GM18909 (cell line): Measurements from ENCODE around the gene HOXA4.

Experiments
- ATAC-seq: cut with Tn5 transposase; IDR thresholded peaks from one replicate; pipeline ENCODE4 v1.9.1; 2021; ENCODE audit warnings: mild to moderate bottlenecking; ENCODE audit not compliant: unreplicated experiment, poor library complexity

HOXA4 gene

DNA sequence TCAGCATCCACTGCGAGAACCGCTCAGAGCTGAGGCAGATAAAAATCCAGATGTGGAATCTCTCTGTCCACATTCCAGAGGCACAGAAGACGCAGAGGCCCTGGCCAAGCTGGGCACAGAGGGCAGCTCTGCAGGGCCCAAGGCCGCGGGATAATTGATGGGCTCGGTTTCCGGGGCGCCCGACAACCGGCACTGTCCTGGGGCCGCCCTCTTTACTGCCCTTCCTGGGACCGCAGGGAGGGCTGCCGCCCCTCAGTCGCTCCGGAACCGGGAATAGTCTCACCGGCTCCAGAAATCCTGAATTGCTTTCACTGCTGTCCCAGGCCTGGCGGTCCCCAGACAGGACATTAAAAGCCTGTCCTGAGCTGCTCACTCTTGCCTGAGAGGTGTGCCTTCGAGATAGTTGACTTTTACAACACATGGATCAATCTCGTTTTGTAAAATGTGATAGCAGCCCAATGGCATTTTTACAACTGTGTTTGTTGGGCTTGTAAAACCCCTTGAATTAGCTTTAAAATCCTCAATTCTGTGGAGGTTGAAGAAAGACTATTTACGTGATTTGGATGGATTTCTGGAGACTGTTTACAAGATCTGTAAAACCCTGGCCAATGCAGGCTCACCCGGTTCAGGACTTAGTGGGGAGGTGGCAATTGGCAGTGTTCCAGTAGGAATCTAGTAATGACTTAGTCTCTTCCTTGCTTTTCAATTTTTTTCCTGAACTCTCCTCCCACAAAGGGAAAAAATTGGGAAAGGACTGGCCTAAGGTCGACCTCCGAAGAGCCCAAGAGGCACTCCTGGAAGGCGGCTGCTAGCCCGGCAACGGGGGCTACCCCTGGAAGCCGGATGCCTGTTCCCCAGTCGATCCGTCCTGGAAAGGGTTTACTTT, 18.4 kb upstream of the HOXA4 start:
- no peak for ATAC-seq

DNA sequence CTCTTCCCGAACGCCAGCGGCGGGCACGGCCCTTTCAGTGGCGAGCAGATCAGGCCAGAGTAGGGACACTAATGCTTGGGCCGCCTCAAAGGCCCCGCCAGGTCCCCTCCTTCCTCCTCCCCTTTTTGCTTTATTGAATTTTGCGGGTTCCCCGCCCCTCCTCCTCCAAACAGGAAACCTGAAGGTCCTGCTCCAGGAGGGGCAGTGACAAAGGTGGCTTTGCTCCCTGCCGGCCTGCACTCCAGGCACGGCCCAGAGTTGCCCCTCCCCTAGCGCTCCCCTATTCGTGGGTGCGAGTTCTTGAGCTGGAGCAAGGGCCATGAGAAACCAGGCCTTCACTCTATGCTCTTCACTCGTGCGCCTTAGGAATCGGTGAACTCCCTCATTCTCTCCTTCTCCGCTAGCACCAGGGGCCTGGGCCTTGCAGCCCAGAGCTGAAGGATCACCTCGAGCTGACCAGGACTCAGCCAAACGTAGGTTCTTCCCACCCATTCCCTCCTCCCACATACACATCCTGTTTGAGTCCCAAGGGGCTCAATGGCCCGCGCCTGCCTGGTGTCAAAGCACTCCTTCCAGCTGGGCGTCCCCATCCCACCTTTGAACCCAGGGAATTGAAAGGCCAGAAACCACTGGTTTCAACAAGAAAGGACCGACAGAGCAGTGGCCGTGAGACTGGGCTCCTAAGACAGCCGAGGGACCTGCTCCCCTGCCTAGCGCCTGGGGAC, 17.6 kb upstream of the HOXA4 start:
- ATAC-seq, result no peak

DNA sequence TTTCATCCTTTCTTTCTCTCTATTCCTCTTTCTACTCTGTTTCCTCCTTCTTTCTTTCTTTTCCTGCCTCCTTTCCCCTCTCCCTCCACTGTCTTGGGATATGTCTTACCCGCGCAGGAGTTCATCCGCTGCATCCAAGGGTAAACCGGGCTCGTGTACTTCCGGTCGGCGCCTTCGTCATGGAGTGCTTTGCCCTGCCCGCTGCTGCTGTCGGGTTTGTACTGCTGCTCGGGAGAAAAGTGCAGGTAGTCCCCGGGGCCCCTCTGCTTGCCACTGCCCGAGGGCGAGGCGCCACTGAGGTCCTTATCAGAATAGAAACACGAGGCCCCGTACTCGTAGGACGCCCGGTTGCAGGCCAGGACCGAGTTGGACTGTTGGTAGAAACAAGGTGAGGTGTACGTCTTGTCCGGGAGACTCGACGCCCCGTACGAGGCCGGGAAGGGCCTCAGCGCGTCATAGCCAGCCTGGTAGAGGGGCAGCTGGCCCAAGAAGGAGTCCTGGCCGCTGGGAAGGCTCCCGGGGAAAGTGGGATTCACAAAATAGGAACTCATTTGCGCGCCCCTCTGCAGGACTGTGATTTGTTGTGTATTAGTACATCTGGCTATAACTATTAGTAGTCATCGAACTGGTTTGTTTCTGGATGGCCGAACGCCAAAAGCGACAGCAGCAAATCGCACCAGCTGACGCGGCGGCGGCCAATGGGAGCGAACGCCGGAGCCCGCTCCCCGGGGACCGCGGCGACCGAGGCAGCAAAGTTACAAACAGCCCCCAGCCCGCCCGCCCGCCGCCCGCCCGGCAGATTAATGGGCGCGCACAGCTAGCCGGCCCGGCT, 16.9 kb upstream of the HOXA4 start, which contains the start of gene HOXA6:
Gene HOXA6 (minus strand): TSS at position 576 of the 832 bp plus-strand sequence. CDS start 25 bp downstream, at position 551.
- no peak for ATAC-seq

DNA sequence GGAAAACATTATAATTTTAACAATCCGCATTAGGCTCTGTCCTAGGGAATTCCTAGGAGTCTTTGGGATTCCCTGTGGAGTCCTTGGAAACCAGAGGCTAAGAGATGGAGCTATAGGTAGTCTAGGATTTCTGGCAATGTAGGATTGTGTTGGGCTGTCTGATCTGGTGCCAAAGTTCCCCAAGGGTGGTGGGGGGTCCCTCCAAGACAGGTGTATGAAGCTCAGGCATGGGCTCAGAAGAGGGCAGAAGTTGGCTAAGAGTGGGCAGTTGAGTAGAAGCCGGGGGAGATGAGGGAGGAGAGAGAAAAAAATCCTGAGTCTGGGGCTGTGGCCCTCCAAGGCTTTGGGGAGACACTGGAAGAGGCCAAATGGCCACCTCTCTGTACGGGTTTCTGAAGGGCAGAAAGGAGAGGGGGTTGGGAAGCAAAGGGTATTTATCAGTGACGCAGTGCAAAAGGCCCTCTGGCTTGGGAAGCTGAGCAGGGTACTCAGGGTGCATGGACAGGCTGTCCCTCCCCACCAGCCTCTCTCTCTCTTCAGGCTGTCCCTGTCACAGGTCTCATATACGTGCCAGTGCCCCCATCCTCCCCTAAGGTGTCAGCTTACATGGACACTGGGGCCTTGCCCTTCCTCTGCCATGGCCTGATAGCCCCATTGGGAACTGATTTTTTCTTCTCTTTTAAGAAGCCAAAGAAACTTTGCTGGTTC, 16.1 kb upstream of the HOXA4 start:
- no peak for ATAC-seq

DNA sequence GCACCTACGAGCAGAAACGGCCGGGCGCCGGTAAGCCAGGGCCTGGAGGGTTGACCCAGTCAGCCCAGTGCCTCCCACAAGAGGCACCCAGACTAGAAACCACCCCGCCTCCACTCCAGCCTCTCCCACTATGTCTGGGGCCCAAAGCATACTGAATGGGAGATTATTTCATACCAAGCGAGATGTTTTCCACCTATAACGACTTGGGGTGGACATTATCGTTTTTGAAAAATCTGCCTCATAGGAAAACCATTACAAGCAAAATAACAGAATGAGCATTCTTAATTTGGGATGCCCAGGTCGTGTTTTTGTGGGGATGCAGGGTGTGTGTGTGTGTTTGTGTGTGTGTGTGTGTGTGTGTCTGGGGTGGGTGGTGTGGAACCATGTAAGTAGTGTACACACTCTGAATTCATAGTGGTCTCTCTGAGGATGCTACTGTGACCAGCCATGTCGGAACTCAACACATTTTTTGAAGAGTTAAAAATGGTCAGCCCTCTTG, 15.4 kb upstream of the HOXA4 start:
- ATAC-seq, result no peak

DNA sequence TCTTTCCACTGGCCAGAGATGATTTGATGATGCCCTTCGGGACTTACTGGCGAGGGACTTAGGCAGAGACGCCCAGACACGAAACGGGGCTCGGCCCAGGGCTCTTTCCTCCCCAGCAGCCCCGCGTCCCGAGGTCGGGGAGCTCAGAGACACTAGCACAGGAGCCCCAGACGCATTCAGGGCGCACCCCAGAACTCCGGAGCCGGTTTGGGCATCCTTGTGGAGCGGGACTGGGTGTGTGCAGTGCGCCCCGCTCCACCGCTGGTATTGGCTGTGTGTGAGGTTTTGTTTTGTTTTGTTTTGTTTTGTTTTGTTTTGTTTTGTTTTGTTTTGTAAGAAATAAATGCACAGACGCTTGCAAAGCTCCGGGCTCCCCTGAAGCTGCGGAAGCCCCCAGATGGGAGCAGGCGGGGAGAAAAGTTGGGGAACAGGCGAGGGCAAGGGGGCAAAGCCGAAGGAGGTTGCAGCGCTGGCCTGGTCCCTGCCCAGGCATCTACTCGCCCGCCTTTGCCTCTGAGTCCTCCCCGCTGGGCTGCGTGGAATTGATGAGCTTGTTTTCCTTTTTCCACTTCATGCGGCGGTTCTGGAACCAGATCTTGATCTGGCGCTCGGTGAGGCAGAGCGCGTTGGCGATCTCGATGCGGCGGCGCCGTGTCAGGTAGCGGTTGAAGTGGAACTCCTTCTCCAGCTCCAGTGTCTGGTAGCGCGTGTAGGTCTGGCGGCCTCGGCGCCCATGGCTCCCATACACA, 14.8 kb upstream of the HOXA4 start:
- ATAC-seq, result no peak

DNA sequence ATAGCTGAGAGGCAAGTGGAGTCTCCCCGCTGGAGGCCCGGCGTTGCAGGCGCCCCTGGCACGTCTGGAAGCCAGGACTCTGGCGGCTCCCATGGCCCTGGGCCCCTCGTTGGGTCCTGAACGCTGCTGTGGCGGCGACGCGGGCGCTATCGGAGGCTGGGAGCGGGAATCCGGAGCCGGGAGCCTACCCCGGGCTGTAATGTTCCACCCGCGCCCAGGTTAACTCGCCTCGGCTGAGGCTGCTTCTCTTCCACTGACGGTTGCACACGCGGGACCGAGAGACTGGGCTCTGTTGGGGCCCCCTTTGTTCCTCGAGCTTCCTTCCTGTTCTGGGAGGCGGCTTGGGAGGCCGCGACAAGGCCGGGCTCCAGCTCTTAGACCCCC, 14.2 kb upstream of the HOXA4 start:
- no peak for ATAC-seq

DNA sequence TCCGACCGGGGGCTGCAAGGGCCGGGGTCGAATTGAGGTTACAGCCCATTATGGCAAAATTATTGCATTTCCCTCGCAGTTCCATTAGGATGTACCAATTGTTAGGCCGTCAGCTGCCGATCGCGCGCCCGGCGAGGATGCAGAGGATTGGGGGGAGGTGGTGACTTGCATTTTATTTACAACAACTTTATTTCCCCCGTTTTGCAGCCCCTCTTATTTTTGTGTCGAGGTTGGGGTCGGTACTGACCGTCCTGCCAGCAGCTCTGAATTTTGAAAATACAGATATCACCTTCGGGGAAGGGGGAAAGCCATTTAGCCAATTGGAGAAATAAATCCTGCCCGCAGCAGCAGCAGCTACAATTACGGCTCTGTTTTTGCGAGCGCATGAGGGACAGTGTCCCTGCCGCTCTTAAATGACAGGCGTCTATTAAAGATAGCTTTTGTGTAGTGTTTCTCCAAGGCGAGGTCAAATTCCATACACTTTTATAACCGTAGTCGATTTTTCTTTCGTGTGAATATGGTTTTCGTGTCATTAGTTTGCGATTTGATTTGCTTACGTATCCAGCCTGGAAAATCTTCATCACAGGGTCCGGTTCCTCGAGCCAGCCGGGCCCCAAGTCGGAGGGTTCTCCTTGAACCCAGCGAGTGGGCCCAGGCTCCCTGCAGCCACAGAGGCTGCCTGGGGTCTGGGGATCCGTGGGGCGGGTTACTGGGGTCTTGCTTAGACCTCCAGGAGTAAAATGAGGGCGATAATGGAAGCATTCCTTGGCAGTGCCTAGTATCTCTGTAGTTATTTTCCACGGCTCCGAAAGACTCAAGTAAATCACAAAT, 13.6 kb upstream of the HOXA4 start:
- no peak for ATAC-seq

DNA sequence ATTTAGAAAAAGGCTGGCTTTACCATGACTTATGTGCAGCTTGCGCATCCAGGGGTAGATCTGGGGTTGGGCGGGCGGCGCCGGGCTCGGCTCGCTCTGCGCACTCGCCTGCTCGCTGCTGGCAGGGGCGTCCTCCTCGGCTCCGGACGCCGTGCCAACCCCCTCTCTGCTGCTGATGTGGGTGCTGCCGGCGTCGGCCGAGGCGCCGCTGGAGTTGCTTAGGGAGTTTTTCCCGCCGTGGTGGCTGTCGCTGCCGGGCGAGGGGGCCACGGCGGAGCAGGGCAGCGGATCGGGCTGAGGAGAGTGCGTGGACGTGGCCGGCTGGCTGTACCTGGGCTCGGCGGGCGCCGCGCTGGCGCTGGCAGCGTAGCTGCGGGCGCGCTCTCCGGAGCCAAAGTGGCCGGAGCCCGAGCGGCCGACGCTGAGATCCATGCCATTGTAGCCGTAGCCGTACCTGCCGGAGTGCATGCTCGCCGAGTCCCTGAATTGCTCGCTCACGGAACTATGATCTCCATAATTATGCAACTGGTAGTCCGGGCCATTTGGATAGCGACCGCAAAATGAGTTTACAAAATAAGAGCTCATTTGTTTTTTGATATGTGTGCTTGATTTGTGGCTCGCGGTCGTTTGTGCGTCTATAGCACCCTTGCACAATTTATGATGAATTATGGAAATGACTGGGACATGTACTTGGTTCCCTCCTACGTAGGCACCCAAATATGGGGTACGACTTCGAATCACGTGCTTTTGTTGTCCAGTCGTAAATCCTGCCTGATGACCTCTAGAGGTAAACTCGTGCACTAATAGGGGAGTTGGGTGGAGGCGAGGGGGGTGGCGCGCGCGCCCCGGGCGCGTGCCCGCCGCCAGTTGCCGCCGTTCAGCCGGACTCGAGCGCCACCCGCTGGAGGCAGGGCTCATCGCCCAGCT, 12.7 kb upstream of the HOXA4 start, which contains the start of gene HOXA5:
Gene HOXA5 (minus strand): TSS at position 659 of the 927 bp plus-strand sequence. CDS start 74 bp downstream, at position 585.
- ATAC-seq, result no peak

DNA sequence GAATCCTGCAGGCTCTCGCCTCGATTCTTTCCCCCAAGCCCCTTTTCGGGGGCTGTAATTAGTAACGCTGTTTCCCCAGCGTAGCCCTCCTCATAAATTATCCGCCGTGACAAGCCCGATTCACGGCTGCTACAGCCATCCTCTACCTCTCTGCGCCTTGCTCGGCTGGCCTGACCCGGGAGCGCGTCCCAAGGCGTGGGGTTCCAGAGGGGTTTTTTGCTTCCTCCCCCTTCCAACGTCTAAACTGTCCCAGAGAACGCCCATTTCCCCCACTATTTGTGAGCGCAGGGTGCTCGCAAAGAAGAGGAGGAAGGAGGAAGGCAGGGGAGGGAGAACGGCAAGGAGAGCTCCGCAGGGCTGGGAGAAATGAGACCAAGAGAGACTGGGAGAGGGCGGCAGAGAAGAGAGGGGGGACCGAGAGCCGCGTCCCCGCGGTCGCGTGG, 12.0 kb upstream of the HOXA4 start:
- no peak for ATAC-seq

DNA sequence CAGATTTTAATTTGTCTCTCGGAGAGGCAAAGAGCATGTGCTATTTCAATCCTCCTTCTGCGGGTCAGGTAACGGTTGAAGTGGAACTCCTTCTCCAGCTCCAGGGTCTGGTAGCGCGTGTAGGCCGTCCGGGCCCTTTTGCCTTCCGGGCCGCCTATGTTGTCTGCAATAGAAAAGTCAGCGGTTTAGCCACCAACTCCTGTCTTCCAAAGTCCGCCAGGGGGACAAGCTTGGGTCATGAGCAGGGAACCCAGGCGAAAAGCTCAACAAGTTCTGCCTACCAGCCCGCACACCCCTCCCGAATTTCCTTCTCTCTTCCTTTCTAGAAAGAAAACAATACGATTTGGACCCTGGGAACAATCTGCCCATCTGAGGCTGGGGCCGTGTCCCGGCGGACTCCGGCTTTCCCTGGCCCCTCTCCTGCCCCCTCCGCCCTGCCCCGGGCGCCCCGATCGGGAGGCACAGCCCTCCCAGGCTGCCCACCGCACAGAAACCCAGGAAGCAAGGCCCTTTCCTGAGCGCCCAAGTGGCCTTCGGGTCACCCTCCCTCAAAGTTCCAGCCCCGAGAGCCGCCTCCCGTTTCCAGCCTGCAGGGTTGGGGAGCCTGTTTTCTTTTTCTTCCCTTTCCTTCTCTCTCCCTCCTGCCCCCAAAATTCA, 11.5 kb upstream of the HOXA4 start:
- ATAC-seq, result no peak

DNA sequence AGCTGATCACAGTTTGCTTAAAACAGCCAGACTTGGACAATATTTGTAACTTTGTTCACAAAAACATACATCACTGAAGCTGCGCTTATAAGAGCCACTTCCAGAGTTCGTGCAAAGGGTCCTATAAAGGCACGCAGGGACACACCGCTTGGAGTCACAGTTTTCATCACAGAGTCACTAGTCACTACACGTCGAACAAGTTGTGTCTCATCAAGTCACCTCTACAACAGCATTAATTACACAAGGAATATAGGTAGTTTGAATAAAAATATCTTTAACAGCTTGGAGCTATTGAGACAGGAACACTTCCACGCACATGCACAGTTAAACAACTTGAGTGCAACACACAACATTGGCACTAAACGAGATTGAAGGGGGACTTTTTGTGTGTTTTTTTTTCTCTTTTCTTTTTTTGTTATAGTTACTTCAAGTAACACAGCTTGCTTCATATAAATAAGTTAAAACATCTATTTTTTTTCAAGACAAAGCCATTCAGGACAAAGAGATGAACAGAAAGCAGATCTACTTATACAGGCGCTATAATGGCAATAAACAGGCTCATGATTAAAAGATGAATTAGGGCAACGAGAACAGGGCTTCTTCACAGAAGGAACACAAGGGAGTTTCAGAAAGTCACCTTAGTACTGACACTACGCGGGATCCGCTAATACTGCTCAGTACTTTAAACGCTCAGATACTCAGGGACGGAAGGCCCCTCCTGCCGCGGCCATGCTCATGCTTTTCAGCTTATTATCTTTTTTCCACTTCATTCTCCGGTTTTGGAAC, 10.8 kb upstream of the HOXA4 start:
- no peak for ATAC-seq

DNA sequence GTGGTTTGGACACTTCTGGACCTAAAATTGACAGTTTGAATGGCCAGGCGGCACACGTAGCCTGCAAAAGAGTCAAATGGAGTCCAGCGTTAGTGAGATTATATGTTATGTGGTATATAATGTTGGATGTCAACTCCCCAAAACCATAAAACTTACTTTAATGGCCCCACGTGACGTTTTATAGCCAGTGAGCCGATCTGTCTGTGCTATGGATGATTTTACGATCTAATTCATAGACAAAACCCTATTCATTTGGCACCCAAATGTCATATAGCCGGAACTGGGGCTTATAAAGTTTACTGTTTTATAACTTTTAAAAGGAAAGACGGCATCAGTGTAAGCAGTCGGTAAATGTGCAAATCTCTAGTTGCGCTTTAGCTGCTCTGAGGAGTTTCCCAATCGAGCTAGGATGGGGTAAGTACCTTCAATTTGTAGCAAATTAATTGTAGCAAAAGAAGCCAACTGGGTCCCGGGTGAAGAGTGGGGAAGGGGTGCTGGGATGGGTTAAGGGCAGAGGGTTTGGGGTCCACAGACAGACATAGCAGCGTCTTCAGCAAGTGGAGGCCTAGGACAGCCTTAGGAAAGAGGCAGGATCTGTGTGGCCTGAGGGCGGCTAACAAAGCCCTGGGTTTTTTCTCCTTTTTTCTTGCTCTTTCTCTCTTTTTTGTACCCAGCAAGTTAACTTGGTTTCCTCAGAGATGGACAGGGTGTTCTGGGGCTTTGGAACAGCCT, 9.7 kb upstream of the HOXA4 start:
- ATAC-seq, result no peak

DNA sequence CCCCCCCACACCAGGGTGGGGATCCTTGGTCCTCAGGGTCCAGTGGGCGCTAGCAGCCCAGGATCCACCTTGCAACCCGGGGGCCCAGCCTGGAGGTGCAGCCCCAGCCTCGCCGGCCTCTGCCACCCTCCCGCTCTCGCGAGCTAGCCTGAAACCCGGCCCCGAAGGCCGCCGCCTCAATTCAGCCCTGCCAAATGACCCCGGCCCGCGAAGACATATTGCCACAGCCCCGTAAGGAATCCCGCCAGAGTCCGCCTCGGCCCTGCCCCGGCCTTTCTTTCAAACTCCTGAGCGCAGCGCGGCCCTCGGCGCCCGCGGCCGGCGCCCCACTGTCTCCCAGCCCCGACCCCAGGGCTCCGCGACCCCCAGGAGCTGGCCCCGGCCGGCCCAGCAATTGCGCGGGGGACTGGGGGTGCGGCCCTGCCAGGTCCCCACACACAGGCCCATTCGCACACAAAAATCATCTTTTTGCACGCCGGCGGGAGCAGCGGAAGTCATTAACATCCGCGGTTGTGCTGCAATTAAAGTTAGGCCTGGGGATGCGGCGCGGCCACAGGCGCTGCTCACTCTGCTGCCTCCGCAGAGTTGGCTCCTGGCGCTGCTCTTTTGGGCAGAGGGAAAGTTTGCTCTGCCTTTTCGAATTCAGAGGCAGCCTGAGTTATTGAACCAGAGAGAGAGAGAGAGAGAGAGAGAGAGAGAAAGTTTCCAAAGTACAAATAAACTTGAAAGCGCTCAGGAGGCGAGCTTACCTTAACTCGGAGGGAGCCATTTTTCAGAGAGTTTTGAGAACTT, 9.0 kb upstream of the HOXA4 start:
- no peak for ATAC-seq

DNA sequence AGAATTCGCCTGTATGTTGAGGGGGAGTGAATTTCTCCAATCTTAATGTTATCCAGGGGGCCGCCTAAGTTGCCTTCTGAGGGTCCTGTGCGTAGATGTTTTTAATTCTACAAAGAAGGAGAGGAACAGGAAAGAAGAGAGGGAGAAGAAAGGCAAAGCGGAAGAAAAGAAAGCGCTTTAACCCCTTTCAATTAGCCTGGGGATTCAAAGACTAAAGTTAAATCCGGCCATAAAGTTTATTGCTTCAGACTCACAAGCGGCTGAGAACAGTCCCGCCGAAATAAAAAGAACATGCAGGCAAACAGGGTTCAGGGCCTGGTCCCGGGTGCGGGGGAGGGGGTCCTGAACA, 8.4 kb upstream of the HOXA4 start:
- no peak for ATAC-seq
